ENCODE results near the gene FOXJ2. TPM values are rescaled to one million over a fixed set of nuclear protein-coding genes. Genes with fewer than 3 reads are reported as not detected.
A peak's percentile ranks its signal among the peaks of the same experiment; 100 is the strongest.
"Not testable (repeated sequence)": the region's sequence is repeated elsewhere in the genome, so short reads cannot be mapped to it uniquely, and the experiment has no call there.

Gene FOXJ2
- 8.0 and 8.3 TPM in 2 replicates for total RNA-seq (2014; rRNA removed; shearing (Covaris generic))

DNA sequence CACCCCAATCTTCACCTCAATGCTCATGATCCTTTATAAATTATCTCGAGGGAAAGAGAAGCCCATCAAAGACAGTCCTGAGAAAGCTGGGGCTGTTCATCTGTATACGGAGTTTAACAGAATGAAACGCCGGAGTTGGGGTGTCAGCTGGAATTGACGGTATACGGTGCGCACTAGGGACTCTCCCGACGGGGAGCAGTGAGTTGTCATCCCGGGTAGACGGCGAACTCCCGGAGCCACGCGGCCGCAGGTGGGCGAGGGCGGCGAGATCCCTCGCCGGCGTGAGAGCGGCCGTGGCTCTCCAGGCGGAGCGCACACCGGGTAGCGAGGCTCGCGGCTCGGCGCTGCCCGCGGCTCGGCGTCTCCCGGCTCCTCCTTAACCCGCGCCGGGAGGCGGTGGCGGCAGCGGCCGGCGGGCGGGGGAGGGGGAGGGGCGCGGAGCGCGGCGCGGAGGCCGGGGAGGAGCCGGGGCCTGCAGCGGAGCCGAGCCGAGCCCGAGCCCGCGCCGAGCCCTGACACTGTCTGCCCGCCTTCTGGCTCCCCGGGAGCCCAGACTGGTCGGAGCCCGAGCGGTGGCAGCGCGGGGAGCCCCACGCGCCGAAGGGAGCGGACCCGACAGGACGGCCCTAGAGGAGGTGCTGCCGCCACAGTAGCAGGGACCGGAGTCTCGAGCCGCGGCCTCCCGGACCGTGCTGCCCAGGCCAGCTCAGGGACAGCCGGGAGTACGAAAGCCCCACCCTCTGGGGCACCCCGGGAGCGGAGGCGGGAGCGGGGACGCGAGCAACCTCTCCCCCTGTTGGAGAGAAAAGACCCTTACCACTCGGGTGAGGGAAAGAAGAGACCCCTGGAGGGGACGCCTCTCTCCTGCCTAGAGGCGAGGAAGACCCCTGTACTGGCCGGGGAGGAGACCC, at the start of gene FOXJ2:
FOXJ2 (plus strand) TSS at position 475 of the 911 bp plus-strand sequence. CDS start 7,117 bp downstream, outside the sequence.
- Histone ChIP-seq H3K36me3 (no peaks in the 10 kb centered on the region), H3K4me1 (peaks cover 2% of the 10 kb centered on the region; the same call in 1 of the 2 replicates), H3K27me3 (no peaks in the 10 kb centered on the region), H3K4me3 (peak within 1 kb of the TSS; percentile 95), H3K9me3 (replicated peaks) (no peaks in the 10 kb centered on the region), H3K27ac (peak within 1 kb of the TSS; percentile 67)
- DNase-seq: peak; percentile 51 to 71

GRCh38 chr12:7983019-7983418, 49.5 kb upstream of the FOXJ2 start:
- H3K9me3 ChIP-seq (replicated peaks); H3K4me1 ChIP-seq; H3K27me3 ChIP-seq; H3K36me3 ChIP-seq; DNase-seq; H3K4me3 ChIP-seq; H3K27ac ChIP-seq: not testable (repeated sequence)

- not testable (repeated sequence) for H3K4me1 ChIP-seq; H3K36me3 ChIP-seq; H3K27ac ChIP-seq; H3K27me3 ChIP-seq; H3K4me3 ChIP-seq; DNase-seq; H3K9me3 ChIP-seq (replicated peaks)
Measured at GRCh38 chr12:7983460-7983859, 49.1 kb upstream of the FOXJ2 start.

GRCh38 chr12:7984900-7985299, 47.6 kb upstream of the FOXJ2 start:
- Histone ChIP-seq H3K4me3 (no peak overlapping the region), H3K36me3 (no peaks in the 10 kb centered on the region), H3K4me1 (no peaks in the 10 kb centered on the region)

GRCh38 chr12:7985802-7986418, 46.6 kb upstream of the FOXJ2 start:
- no peak overlapping the region for H3K27ac ChIP-seq
- H3K9me3 ChIP-seq (replicated peaks): no peaks in the 10 kb centered on the region
- H3K36me3 ChIP-seq: no peaks in the 10 kb centered on the region
- no peak overlapping the region for H3K4me3 ChIP-seq
- no peaks in the 10 kb centered on the region for H3K4me1 ChIP-seq
- DNase-seq: no peak
- no peaks in the 10 kb centered on the region; the same call in 1 of the 2 replicates for H3K27me3 ChIP-seq

More at GRCh38 chr12:7984900-7985299, 47.6 kb upstream of the FOXJ2 start:
- H3K9me3 ChIP-seq (replicated peaks): no peaks in the 10 kb centered on the region
- no peaks in the 10 kb centered on the region; the same call in 1 of the 2 replicates for H3K27me3 ChIP-seq
- DNase-seq: no peak
- no peak overlapping the region for H3K27ac ChIP-seq

- Histone ChIP-seq H3K4me1 (no peaks in the 10 kb centered on the region), H3K27ac (no peak overlapping the region), H3K9me3 (replicated peaks) (no peaks in the 10 kb centered on the region), H3K4me3 (no peak overlapping the region), H3K27me3 (no peaks in the 10 kb centered on the region; the same call in 1 of the 2 replicates), H3K36me3 (no peaks in the 10 kb centered on the region)
- no peak for DNase-seq
Measured at GRCh38 chr12:7989827-7990491, 42.6 kb upstream of the FOXJ2 start.

DNA sequence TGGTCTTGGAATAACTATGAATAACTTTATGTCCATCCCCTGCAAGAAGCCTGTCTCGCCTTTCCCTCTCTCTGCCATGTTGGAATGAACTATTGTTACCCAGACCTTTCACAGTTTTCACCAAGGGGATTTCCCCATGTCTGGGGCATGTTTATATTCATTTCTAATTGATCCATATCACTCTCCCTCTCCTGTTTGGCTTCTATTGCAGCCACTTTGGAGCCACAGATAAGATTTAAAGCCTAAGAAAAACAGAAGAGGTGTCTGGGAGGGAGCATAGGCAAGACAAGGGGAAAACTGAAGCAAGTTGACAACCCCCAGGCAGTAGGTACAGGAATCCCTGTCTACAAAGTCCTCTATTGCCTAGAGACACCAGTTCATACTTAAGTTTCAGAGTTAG, 41.0 kb upstream of the FOXJ2 start:
- H3K9me3 ChIP-seq (replicated peaks): no peaks in the 10 kb centered on the region
- H3K27ac ChIP-seq: no peak overlapping the region
- no peak for DNase-seq
- no peaks in the 10 kb centered on the region; the same call in 1 of the 2 replicates for H3K27me3 ChIP-seq
- H3K4me3 ChIP-seq: no peak overlapping the region
- no peaks in the 10 kb centered on the region for H3K4me1 ChIP-seq
- no peaks in the 10 kb centered on the region for H3K36me3 ChIP-seq

DNA sequence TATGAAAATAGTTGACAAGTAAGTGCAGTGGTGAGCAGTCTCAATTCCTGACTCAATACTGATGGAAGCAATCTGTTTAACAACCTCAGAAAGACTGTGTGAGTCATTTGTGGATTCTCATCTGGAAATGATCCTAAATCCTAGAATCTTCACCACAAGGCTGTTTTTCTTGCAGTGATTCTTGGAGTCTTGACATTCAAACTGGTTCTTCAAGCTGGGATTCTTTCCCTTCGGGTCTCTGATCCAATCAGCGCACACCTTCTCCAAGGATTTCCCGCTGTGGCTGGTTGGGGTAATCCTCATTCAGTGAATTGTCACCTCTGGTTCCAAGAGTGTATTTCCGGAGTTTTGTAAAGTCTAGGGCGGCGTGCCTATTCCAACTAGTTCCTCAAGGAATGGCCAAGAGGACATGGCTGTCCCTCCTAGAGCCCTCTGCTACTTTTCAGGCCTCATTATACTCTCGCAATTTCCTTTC, 37.7 kb upstream of the FOXJ2 start:
- Histone ChIP-seq H3K4me3 (no peak overlapping the region), H3K36me3 (no peaks in the 10 kb centered on the region), H3K4me1 (no peaks in the 10 kb centered on the region), H3K27ac (no peak overlapping the region), H3K27me3 (no peaks in the 10 kb centered on the region; the same call in 1 of the 2 replicates), H3K9me3 (replicated peaks) (no peaks in the 10 kb centered on the region)
- DNase-seq: no peak

- DNase-seq: peak; percentile 53 to 65
- Histone ChIP-seq H3K27me3 (no peaks in the 10 kb centered on the region), H3K9me3 (replicated peaks) (no peaks in the 10 kb centered on the region), H3K4me3 (no peak overlapping the region), H3K36me3 (no peaks in the 10 kb centered on the region), H3K4me1 (no peaks in the 10 kb centered on the region), H3K27ac (no peak overlapping the region)
Measured at GRCh38 chr12:7995266-7995963, 37.1 kb upstream of the FOXJ2 start.

- not testable (repeated sequence) for H3K4me3 ChIP-seq; H3K9me3 ChIP-seq (replicated peaks); H3K27me3 ChIP-seq; H3K27ac ChIP-seq; H3K4me1 ChIP-seq; H3K36me3 ChIP-seq; DNase-seq
Measured at GRCh38 chr12:8000827-8001226, 31.7 kb upstream of the FOXJ2 start.

DNA sequence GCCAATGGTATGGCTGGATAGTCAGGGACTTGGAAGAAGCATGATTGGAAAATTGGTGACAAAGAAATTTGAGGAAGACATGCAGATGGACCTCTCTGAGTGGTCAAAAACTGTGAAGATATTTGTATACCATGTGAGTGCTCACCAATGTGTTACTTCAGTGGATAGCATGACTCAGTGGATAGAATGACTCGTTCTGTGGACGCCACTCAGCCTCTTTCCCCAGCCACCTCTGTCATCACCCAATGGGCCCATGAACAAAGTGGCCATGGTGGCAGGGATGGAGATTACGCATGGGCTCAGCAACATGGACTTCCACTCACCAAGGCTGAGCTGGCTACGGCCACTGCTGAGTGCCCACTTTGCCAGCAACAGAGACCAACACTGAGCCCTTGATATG, 31.0 kb upstream of the FOXJ2 start:
- not testable (repeated sequence) for H3K4me3 ChIP-seq; H3K36me3 ChIP-seq; H3K27ac ChIP-seq; H3K9me3 ChIP-seq (replicated peaks); H3K4me1 ChIP-seq; DNase-seq; H3K27me3 ChIP-seq

GRCh38 chr12:8004897-8005296, 27.6 kb upstream of the FOXJ2 start:
- H3K9me3 ChIP-seq (replicated peaks); DNase-seq; H3K27ac ChIP-seq; H3K4me1 ChIP-seq; H3K36me3 ChIP-seq; H3K4me3 ChIP-seq; H3K27me3 ChIP-seq: not testable (repeated sequence)

GRCh38 chr12:8011331-8011730, 21.2 kb upstream of the FOXJ2 start:
- no peak overlapping the region for H3K27ac ChIP-seq
- no peaks in the 10 kb centered on the region for H3K27me3 ChIP-seq
- no peaks in the 10 kb centered on the region for H3K36me3 ChIP-seq
- no peak for DNase-seq
- no peaks in the 10 kb centered on the region for H3K4me1 ChIP-seq
- H3K4me3 ChIP-seq: no peak overlapping the region
- no peaks in the 10 kb centered on the region for H3K9me3 ChIP-seq (replicated peaks)

- H3K36me3 ChIP-seq: no peaks in the 10 kb centered on the region
- no peak for DNase-seq
- H3K27ac ChIP-seq: no peak overlapping the region
- no peaks in the 10 kb centered on the region for H3K27me3 ChIP-seq
- no peak overlapping the region for H3K4me3 ChIP-seq
- H3K4me1 ChIP-seq: no peaks in the 10 kb centered on the region
- no peaks in the 10 kb centered on the region for H3K9me3 ChIP-seq (replicated peaks)
Measured at GRCh38 chr12:8012651-8013309, 19.7 kb upstream of the FOXJ2 start.
